OCI-LY7 (cell line): ENCODE data around the gene PAK1. TPM values are rescaled to one million over a fixed set of nuclear protein-coding genes. Genes with fewer than 3 reads are reported as not detected.

Source experiments
- BruUV-seq: library from RNA; stranded (reverse); fragments of 400-500 nt; replicated peaks from 2 replicates; lab custom pipeline; 2021; lab: Mats Ljungman, UMichigan
- CTCF ChIA-PET: fragments of 300-600 bp; sonication (Branson Sonifier 250); formaldehyde crosslinking; loops from one replicate; lab custom pipeline; 2022; ENCODE audit warnings: antibody characterized with exemption; ENCODE audit not compliant: unreplicated experiment; lab: Charles Lee
- POLR2A ChIA-PET: fragments of 300-600 bp; sonication (Branson Sonifier 250); formaldehyde crosslinking; loops from one replicate; lab custom pipeline; 2022; ENCODE audit warnings: antibody characterized with exemption; lab: Charles Lee
- DNase-seq: peaks from one replicate; pipeline ENCODE4 v3.0.0-alpha.2; 2015; ENCODE audit warnings: low spot score
- H2AFZ ChIP-seq: fragments of 200-600 bp; sonication (generic), shearing (Covaris generic); 2 replicates; pipeline ENCODE4 v1.6.1; 2014; ENCODE audit warnings: mild to moderate bottlenecking, antibody characterized with exemption, low read length, moderate library complexity
- H3K27ac ChIP-seq: fragments of 200-600 bp; sonication (generic); 2 replicates; pipeline ENCODE4 v1.5.1; 2014; ENCODE audit warnings: mixed run types, low read depth, mild to moderate bottlenecking, moderate library complexity, low read length, inconsistent platforms; ENCODE audit not compliant: poor library complexity, severe bottlenecking
- H3K36me3 ChIP-seq: fragments of 200-600 bp; sonication (generic); 2 replicates; pipeline ENCODE4 v1.6.1; 2014; ENCODE audit warnings: mild to moderate bottlenecking, antibody characterized with exemption, low read length, moderate library complexity, mixed read lengths; ENCODE audit not compliant: insufficient read depth
- H3K4me1 ChIP-seq: fragments of 200-600 bp; sonication (generic); 2 replicates; pipeline ENCODE4 v1.5.1; 2014; ENCODE audit warnings: mild to moderate bottlenecking, low read length; ENCODE audit not compliant: insufficient read depth, poor library complexity, severe bottlenecking
- H3K4me2 ChIP-seq: fragments of 200-600 bp; sonication (generic); 2 replicates; pipeline ENCODE4 v1.6.1; 2014; ENCODE audit warnings: mild to moderate bottlenecking, low read length
- H3K4me3 ChIP-seq: fragments of 200-600 bp; sonication (generic); 2 replicates; pipeline ENCODE4 v1.5.1; 2014; ENCODE audit warnings: mild to moderate bottlenecking, low read depth, low read length; ENCODE audit not compliant: poor library complexity, severe bottlenecking
- H3K79me2 ChIP-seq: fragments of 200-600 bp; sonication (generic); 2 replicates; pipeline ENCODE4 v1.6.1; 2016; ENCODE audit warnings: low read depth, mild to moderate bottlenecking, low read length, moderate library complexity, mixed read lengths; ENCODE audit not compliant: insufficient read depth
- H3K9me2 ChIP-seq: fragments of 200-600 bp; sonication (generic); 2 replicates; pipeline ENCODE4 v1.6.1; 2016; ENCODE audit warnings: mild to moderate bottlenecking, low read length, mixed read lengths; ENCODE audit not compliant: insufficient read depth
- H3K9me3 ChIP-seq: fragments of 200-600 bp; sonication (generic); 2 replicates; pipeline ENCODE4 v1.6.1; 2014; ENCODE audit warnings: mild to moderate bottlenecking, mixed run types, low read length, mixed read lengths
- H4K20me1 ChIP-seq: fragments of 200-600 bp; sonication (generic); 2 replicates; pipeline ENCODE4 v1.6.1; 2014; ENCODE audit warnings: mild to moderate bottlenecking, antibody characterized with exemption, low read length, moderate library complexity, mixed read lengths; ENCODE audit not compliant: insufficient read depth
- EZH2phosphoT487 ChIP-seq: fragments of 200-600 bp; sonication (generic); IDR thresholded peaks from 2 replicates; pipeline ENCODE4 v1.6.1; 2018; ENCODE audit warnings: low read depth, borderline replicate concordance, mild to moderate bottlenecking, mixed run types, antibody characterized with exemption, low read length, moderate library complexity, mixed read lengths
- intact Hi-C: fragments of 100-400 bp; cut with micrococcal nuclease; formaldehyde crosslinking; loops from one replicate; pipeline ENCODE4 v1.10.0; 2022; ENCODE audit not compliant: unreplicated experiment
- total RNA-seq, 2 experiments: library from RNA; depleted of rRNA in 1 of 2; stranded (reverse); fragments of >200 nt in 1 of 2; shearing (Covaris generic) in 1 of 2; gene quantifications; 2 replicates each; pipeline ENCODE4 v1.2.3, GENCODE V29; 2014 to 2022
- TF ChIP-seq, protein P1 (sequence below): fragments of 200-600 bp; sonication (generic); conservative IDR thresholded peaks from 2 replicates; pipeline ENCODE4 v1.5.1; 2014; ENCODE audit warnings: mild to moderate bottlenecking, antibody characterized with exemption, low read length, moderate library complexity, mixed read lengths

PAK1 gene
- total RNA-seq, 2 experiments from 2014 or later = 1.0 to 3.4 TPM

- no peak overlapping the region for H3K27ac ChIP-seq
- intact Hi-C loops = no loop called here
- TF ChIP-seq, protein P1, sequence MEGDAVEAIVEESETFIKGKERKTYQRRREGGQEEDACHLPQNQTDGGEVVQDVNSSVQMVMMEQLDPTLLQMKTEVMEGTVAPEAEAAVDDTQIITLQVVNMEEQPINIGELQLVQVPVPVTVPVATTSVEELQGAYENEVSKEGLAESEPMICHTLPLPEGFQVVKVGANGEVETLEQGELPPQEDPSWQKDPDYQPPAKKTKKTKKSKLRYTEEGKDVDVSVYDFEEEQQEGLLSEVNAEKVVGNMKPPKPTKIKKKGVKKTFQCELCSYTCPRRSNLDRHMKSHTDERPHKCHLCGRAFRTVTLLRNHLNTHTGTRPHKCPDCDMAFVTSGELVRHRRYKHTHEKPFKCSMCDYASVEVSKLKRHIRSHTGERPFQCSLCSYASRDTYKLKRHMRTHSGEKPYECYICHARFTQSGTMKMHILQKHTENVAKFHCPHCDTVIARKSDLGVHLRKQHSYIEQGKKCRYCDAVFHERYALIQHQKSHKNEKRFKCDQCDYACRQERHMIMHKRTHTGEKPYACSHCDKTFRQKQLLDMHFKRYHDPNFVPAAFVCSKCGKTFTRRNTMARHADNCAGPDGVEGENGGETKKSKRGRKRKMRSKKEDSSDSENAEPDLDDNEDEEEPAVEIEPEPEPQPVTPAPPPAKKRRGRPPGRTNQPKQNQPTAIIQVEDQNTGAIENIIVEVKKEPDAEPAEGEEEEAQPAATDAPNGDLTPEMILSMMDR = no peak
- TF ChIP-seq EZH2phosphoT487 = no peak
- H3K4me1 ChIP-seq = no peaks in the 10 kb centered on the region
- no peaks in the 10 kb centered on the region for H4K20me1 ChIP-seq
- no peaks in the 10 kb centered on the region for H3K36me3 ChIP-seq
- ChIA-PET CTCF (no interaction called here), POLR2A (no interaction called here)
- no TSS peak for BruUV-seq
- H3K9me3 ChIP-seq = no peaks in the 10 kb centered on the region
- no peak overlapping the region for H3K4me2 ChIP-seq
- no peak overlapping the region for H3K4me3 ChIP-seq
- no peak overlapping the region for H2AFZ ChIP-seq
- H3K9me2 ChIP-seq = no peaks in the 10 kb centered on the region
- no peaks in the 10 kb centered on the region for H3K79me2 ChIP-seq
- DNase-seq = no peak
Measured at GRCh38 chr11:77442394-77443053, 31.4 kb downstream of the PAK1 start.

DNA sequence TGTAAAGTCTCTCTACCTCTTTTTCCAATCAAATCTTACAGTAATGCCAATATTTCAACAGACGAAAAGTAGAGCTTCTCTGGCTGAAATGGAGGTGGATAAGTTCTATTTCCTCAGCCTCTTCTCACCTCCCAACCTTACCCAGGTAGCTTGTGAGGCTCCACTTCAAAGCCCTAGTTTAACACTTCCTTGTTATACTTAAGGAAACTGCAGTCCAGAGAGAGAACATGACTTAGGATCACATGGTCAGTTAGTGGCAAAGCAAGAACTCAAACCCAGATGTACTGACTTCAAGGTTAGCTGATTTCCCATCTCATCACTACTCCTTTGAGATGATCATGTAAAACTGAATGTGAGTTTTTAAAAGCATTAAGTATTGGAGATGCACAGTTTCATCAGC, 32.5 kb downstream of the PAK1 start:
- BruUV-seq = no TSS peak
- Histone ChIP-seq H3K36me3 (no peaks in the 10 kb centered on the region), H3K4me1 (no peaks in the 10 kb centered on the region), H3K4me3 (no peak overlapping the region), H3K4me2 (no peak overlapping the region), H2AFZ (no peak overlapping the region), H3K27ac (no peak overlapping the region), H4K20me1 (no peaks in the 10 kb centered on the region), H3K79me2 (no peaks in the 10 kb centered on the region), H3K9me3 (no peaks in the 10 kb centered on the region), H3K9me2 (no peaks in the 10 kb centered on the region)
- TF ChIP-seq EZH2phosphoT487 = no peak
- TF ChIP-seq, protein P1 = no peak
- intact Hi-C loops = no loop called here
- ChIA-PET CTCF (no interaction called here), POLR2A (no interaction called here)
- DNase-seq = no peak

GRCh38 chr11:77440678-77441077, 33.2 kb downstream of the PAK1 start:
- Histone ChIP-seq H3K4me3 (no peak overlapping the region), H4K20me1 (no peaks in the 10 kb centered on the region), H3K4me1 (no peaks in the 10 kb centered on the region), H3K36me3 (no peaks in the 10 kb centered on the region), H3K9me2 (no peaks in the 10 kb centered on the region), H3K79me2 (no peaks in the 10 kb centered on the region), H3K4me2 (no peak overlapping the region), H3K9me3 (no peaks in the 10 kb centered on the region), H2AFZ (no peak overlapping the region), H3K27ac (no peak overlapping the region)
- ChIA-PET POLR2A (interaction anchor here (0.5 kb wide), 1 partner anchor 754 kb away, joined by 3 read pairs; no protein-coding TSS in a partner anchor), CTCF (no interaction called here)
- TF ChIP-seq EZH2phosphoT487 = no peak
- TF ChIP-seq, protein P1 = no peak
- no TSS peak for BruUV-seq
- no peak for DNase-seq
- intact Hi-C loops = no loop called here
